Measurements from ENCODE around the gene RNF222.

- TF ChIP-seq CTCF (IDR thresholded peaks at IDR 0.05): no peak
- no peak for TF ChIP-seq EZH2 (IDR thresholded peaks at IDR 0.05; ENCODE audit: borderline replicate concordance, insufficient read depth, low read depth, low read length, poor library complexity, severe bottlenecking)
These were observed 46.9 kb upstream of the RNF222 start for GRCh38 chr17:8444494-8444893.

Measured in B cell (primary cell).